PFSK-1 (cell line): ENCODE measurements around the gene RPP25L.

Experiments used
- POLR2AphosphoS5 ChIP-seq: IDR thresholded peaks from 2 replicates; pipeline ENCODE4 v1.6.1; 2012; ENCODE audit warnings: low read depth, mild to moderate bottlenecking, control low read depth, low read length, moderate library complexity
- TAF1 ChIP-seq: IDR thresholded peaks from 2 replicates; pipeline ENCODE4 v1.6.1; 2012; ENCODE audit warnings: low read length, control low read depth, borderline replicate concordance; ENCODE audit not compliant: insufficient read depth
- TF ChIP-seq, protein P1 (sequence below), 2 experiments: IDR thresholded peaks; 2 replicates each; pipeline versions ENCODE4 v1.6.1 to v1.8.0; 2011 to 2012; ENCODE audit warnings: low read depth in 2 of 2, low read length in 2 of 2, control low read depth in 1 of 2, inconsistent platforms in 1 of 2, mild to moderate bottlenecking in 1 of 2, moderate library complexity in 1 of 2; ENCODE audit not compliant: insufficient read depth in 1 of 2

- TF ChIP-seq POLR2AphosphoS5 (no peak), TAF1 (no peak)
- TF ChIP-seq, protein P1, sequence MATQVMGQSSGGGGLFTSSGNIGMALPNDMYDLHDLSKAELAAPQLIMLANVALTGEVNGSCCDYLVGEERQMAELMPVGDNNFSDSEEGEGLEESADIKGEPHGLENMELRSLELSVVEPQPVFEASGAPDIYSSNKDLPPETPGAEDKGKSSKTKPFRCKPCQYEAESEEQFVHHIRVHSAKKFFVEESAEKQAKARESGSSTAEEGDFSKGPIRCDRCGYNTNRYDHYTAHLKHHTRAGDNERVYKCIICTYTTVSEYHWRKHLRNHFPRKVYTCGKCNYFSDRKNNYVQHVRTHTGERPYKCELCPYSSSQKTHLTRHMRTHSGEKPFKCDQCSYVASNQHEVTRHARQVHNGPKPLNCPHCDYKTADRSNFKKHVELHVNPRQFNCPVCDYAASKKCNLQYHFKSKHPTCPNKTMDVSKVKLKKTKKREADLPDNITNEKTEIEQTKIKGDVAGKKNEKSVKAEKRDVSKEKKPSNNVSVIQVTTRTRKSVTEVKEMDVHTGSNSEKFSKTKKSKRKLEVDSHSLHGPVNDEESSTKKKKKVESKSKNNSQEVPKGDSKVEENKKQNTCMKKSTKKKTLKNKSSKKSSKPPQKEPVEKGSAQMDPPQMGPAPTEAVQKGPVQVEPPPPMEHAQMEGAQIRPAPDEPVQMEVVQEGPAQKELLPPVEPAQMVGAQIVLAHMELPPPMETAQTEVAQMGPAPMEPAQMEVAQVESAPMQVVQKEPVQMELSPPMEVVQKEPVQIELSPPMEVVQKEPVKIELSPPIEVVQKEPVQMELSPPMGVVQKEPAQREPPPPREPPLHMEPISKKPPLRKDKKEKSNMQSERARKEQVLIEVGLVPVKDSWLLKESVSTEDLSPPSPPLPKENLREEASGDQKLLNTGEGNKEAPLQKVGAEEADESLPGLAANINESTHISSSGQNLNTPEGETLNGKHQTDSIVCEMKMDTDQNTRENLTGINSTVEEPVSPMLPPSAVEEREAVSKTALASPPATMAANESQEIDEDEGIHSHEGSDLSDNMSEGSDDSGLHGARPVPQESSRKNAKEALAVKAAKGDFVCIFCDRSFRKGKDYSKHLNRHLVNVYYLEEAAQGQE (IDR thresholded peaks at IDR 0.05; ENCODE audit: insufficient read depth in 1 of 2, low read depth in 2 of 2, low read length in 2 of 2): no peak
Observed at GRCh38 chr9:34572092-34572491, 39.8 kb downstream of the RPP25L start.
